HUES6 (cell line): ENCODE data around the gene HAL.
A peak's percentile ranks its signal among the peaks of the same experiment; 100 is the strongest.

ENCODE experiments used
- H3K27ac ChIP-seq: 2 replicates; pipeline ENCODE4 v1.7.0; 2013; ENCODE audit warnings: low read depth, mild to moderate bottlenecking, low read length, inconsistent platforms
- H3K27me3 ChIP-seq: 2 replicates; pipeline ENCODE4 v1.6.1; 2013; ENCODE audit warnings: low read length; ENCODE audit not compliant: control insufficient read depth, insufficient read depth
- H3K36me3 ChIP-seq: 2 replicates; pipeline ENCODE4 v1.6.1; 2013; ENCODE audit warnings: low read length; ENCODE audit not compliant: control insufficient read depth, insufficient read depth
- H3K4me1 ChIP-seq: 2 replicates; pipeline ENCODE4 v1.6.1; 2013; ENCODE audit warnings: low read length; ENCODE audit not compliant: control insufficient read depth, insufficient read depth
- H3K4me3 ChIP-seq: 2 replicates; pipeline ENCODE4 v1.5.1; 2013; ENCODE audit warnings: low read depth, low read length
- H3K9ac ChIP-seq: one replicate; pipeline ENCODE4 v1.6.1; 2013; ENCODE audit warnings: mild to moderate bottlenecking, low read length
- H3K9me3 ChIP-seq: 2 replicates; pipeline ENCODE4 v1.6.1; 2013; ENCODE audit warnings: low read depth, low read length; ENCODE audit not compliant: control insufficient read depth, insufficient read depth

HAL gene

GRCh38 chr12:96034621-96035282, 38.6 kb upstream of the HAL start:
- Histone ChIP-seq H3K27ac (no peak overlapping the region), H3K4me3 (peak overlapping the region; percentile 94), H3K9ac (peak overlapping the region; percentile 52), H3K36me3 (no peaks in the 10 kb centered on the region; the same call in 1 of the 2 replicates), H3K9me3 (no peaks in the 10 kb centered on the region), H3K27me3 (no peaks in the 10 kb centered on the region), H3K4me1 (peaks cover 8% of the 10 kb centered on the region; the same call in 1 of the 2 replicates)

GRCh38 chr12:96033549-96034389, 37.6 kb upstream of the HAL start:
- H3K9ac ChIP-seq, result peak overlapping the region; percentile 52

DNA sequence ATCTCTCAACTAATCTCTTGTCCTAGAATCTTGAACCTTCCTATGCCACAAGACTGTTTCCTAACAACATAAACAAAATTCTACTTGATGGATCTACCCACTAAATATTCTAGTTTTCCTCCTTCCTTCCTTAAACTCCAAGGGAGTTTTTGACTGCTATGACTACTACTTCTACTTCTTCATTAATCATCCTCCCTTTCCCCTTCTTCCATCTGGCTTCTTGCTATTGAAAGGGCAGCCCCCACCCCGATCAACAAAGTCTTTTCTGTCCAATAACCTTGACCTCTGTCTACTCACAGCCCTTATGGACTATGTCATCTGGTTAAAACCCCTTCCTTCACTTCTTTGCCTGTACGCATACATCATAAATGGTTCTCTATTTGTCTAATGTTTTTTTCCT, 33.7 kb upstream of the HAL start:
- Histone ChIP-seq H3K27ac (no peak overlapping the region), H3K4me1 (peaks cover 8% of the 10 kb centered on the region; the same call in 1 of the 2 replicates), H3K27me3 (no peaks in the 10 kb centered on the region), H3K9me3 (no peaks in the 10 kb centered on the region), H3K9ac (no peak overlapping the region), H3K4me3 (no peak overlapping the region), H3K36me3 (peaks cover 39% of the 10 kb centered on the region)

More at GRCh38 chr12:96033549-96034389, 37.6 kb upstream of the HAL start:
- H3K36me3 ChIP-seq, result no peaks in the 10 kb centered on the region; the same call in 1 of the 2 replicates
- H3K4me1 ChIP-seq, result peaks cover 8% of the 10 kb centered on the region; the same call in 1 of the 2 replicates
- H3K27ac ChIP-seq, result no peak overlapping the region
- H3K4me3 ChIP-seq, result peak overlapping the region; percentile 94
- no peaks in the 10 kb centered on the region for H3K9me3 ChIP-seq
- H3K27me3 ChIP-seq, result no peaks in the 10 kb centered on the region

DNA sequence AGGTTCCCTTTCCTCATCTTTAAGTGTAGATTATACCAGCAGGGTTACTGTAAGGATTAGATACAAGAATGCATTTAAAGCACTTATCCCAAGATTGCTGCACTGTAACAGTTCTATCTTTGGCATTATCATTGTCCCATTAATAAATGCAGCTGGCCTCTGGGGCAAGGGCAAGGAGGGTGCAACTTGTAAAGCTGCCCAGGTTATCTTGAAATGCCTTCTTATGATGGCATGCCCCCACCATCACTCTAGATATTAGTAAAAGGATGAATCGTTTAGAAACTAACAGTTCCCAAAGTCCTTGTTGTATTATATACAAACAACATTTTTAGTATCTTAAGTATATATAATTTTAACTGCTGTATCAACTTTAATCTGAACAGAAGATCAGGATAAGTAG, 32.4 kb upstream of the HAL start:
- H3K9me3 ChIP-seq, result no peaks in the 10 kb centered on the region
- no peak overlapping the region for H3K4me3 ChIP-seq
- 0 out of 2 replicates have a peak, but pooled peaks cover under 1% of the 10 kb centered on the region for H3K4me1 ChIP-seq
- H3K36me3 ChIP-seq, result peaks cover 46% of the 10 kb centered on the region
- H3K27ac ChIP-seq, result no peak overlapping the region
- no peak overlapping the region for H3K9ac ChIP-seq
- H3K27me3 ChIP-seq, result no peaks in the 10 kb centered on the region

DNA sequence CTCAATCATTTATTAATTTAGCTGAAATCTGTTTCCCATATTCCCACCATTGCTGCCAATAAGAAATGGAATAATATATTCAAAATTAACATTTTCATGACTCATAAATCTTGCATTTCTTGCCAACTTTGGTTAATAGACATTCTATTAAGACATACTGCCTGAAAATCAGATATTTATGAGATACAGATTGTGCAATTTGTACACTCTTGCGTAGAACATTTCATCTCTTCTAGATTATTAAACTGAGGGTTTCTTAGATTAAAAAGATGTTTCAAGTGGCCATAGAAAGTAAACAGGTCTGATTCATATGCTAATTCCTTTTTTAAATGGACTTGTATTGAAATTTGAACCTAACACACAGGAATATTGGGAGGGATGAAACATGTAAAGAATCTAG, 30.2 kb upstream of the HAL start:
- Histone ChIP-seq H3K4me1 (no peaks in the 10 kb centered on the region), H3K4me3 (no peak overlapping the region), H3K27ac (no peak overlapping the region), H3K9me3 (no peaks in the 10 kb centered on the region), H3K27me3 (no peaks in the 10 kb centered on the region), H3K36me3 (peaks cover 68% of the 10 kb centered on the region), H3K9ac (no peak overlapping the region)

DNA sequence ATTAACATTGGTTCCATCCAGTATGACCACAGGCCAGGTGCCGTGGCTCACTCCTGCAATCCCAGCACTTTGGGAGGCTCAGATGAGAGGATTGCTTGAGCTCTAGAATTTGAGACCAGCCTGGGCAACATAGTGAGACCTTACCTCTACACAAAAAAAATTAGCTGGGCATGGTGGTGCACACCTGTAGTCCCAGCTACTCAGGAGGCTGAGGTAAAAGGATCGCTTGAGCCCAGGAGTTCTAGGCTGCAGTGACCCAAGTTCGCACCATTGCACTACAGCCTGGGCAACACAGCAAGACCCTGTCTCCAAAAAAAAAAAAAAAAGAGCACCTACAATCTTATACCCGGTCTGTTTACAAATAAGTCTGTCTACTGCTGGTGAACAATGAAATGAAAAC, 29.4 kb upstream of the HAL start:
- Histone ChIP-seq H3K9ac (no peak overlapping the region), H3K4me1 (no peaks in the 10 kb centered on the region), H3K27ac (no peak overlapping the region), H3K36me3 (peaks cover 76% of the 10 kb centered on the region), H3K27me3 (no peaks in the 10 kb centered on the region), H3K9me3 (no peaks in the 10 kb centered on the region), H3K4me3 (no peak overlapping the region)

DNA sequence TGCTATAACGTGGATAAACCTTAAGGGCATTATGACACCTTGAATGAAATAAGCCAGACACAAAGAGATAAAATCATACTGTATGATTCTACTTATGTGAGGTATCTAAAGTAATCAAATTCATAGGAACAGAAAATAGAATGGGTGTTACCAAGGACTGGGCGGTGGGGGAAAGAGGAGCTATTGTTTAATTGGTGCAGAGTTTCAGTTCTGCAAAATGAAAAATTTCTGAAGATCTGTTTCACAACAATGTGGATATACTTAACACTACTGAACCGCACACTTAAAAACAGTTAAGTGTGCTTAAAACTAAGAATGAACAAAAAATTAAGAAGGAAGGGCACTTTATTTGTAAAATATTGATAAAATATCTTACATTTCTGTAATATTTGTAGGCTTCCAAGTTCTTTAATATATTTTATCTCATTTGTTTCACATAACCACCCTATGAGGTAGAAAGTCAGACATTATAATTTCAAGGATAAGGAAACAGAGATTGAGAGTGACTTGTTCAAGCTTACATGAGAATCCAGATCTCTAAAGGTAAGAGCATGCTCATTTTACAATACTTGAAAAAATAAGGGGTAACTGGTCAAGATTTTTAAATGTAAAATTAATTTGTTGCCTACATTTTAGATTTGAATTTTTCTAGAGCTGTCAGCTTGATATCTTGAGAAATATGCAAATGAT, 24.3 kb upstream of the HAL start:
- Histone ChIP-seq H3K27me3 (no peaks in the 10 kb centered on the region), H3K9me3 (no peaks in the 10 kb centered on the region), H3K4me1 (no peaks in the 10 kb centered on the region), H3K4me3 (no peak overlapping the region), H3K9ac (no peak overlapping the region), H3K36me3 (peaks cover 84% of the 10 kb centered on the region), H3K27ac (no peak overlapping the region)

DNA sequence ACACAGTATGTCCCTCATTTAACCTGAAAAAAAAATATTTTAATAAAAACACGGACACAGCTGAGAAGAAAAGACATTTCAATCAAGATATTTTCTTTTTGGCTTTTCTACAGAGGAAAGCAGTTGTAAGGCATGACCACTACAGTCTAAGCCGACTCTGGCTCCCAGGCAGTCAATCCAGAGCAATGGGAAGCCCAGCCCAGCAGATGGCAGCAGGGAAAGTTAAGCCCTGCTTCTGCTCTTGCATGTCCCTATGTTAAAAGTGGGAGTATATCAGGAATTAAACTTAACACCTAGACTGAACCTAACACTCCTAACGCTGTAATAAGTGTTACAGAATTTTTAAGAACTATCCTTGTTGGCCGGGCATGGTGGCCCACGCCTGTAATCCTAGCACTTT, 19.5 kb upstream of the HAL start:
- Histone ChIP-seq H3K36me3 (peaks cover 89% of the 10 kb centered on the region), H3K4me1 (no peaks in the 10 kb centered on the region), H3K27ac (no peak overlapping the region), H3K9ac (no peak overlapping the region), H3K4me3 (no peak overlapping the region), H3K27me3 (no peaks in the 10 kb centered on the region), H3K9me3 (no peaks in the 10 kb centered on the region)

DNA sequence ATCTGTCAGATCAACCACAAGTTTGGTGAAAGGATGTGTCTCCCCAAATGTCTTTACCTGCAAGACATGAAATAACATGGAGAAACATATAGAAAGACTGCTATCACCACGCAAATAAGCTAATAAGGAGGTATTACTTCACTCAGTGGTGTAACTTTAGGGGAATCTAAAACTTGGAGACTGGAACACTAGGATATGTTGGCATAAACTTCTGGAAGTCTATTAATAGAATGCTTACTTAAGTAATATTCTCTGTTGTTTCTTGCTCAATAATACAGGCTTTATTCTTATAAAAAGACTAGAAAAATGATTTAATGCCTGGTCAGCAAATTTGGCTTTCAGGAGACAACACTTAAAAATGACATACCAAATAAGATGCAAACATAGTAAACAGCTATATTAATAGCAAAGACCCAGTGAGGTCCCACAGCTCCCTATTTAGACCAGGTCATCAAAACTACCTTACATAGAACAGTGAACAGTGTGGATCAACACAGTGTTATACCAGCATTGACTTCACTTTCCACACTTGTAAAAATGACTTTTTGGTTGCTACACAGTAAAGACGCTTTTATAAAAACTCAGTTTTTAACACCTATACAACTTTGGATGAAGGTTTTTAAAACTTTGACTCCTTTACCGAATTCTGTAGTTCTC, 18.9 kb upstream of the HAL start:
- Histone ChIP-seq H3K36me3 (peaks cover 89% of the 10 kb centered on the region), H3K4me1 (no peaks in the 10 kb centered on the region), H3K27me3 (no peaks in the 10 kb centered on the region)

GRCh38 chr12:96007729-96008128, 11.6 kb upstream of the HAL start:
- no peaks in the 10 kb centered on the region for H3K4me1 ChIP-seq
- H3K27me3 ChIP-seq, result no peaks in the 10 kb centered on the region
- H3K9me3 ChIP-seq, result no peaks in the 10 kb centered on the region
- H3K4me3 ChIP-seq, result no peak overlapping the region
- no peak overlapping the region for H3K9ac ChIP-seq
- peaks cover 91% of the 10 kb centered on the region for H3K36me3 ChIP-seq
- H3K27ac ChIP-seq, result no peak overlapping the region

More for the DNA sequence above, 18.9 kb upstream of the HAL start:
- Histone ChIP-seq H3K9me3 (no peaks in the 10 kb centered on the region), H3K4me3 (no peak overlapping the region), H3K27ac (no peak overlapping the region), H3K9ac (no peak overlapping the region)
